HG02840 (cell line): ENCODE results near the gene BSND.
"Not testable (repeated sequence)": the region's sequence is repeated elsewhere in the genome, so short reads cannot be mapped to it uniquely, and the experiment has no call there.

Source experiments
- ATAC-seq: cut with Tn5 transposase; IDR thresholded peaks from one replicate; pipeline ENCODE4 v1.9.1; 2021; ENCODE audit warnings: mild to moderate bottlenecking, moderate library complexity, moderate number of reproducible peaks; ENCODE audit not compliant: unreplicated experiment, low FRiP score

Gene BSND

DNA sequence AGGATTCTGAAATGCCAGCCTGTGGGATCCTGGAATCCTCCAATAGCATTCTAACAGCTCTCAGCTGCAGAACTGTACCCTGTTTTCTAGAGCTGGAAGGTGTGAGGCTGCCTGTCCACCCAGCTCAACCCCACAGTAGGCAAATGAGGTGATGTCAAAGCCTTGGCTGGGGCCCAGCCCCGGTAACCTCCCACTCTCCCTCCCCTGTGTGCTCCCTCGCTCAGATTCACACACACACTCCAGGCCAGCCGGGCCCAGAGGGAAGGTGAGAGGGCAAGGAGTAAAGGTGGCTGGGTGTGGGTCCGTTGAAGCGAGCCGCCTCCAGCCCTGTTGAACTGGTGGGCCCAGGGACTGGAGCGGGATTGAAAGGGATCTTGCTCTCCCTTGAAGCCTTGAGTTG is at the start of gene BSND:
Gene BSND (plus strand): TSS at position 257 of the 400 bp plus-strand sequence. CDS start 254 bp downstream, outside the sequence.
- ATAC-seq = no peak

DNA sequence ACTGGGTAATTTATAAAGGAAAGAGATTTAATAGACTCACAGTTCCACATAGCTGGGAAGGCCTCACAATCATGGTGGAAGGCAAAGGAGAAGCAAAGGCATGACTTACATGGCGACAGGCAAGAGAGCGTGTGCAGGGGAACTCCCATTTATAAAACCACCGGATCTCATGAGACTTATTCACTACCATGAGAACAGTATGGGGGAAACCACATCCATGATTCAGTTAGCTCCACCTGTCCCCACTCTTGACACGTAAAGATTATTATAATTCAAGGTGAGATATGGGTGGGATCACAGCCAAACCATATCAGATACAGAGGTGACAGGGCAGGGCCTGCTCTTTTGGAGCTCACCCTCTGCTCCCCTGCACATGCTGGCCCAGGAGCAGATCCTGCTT is 49.7 kb upstream of the BSND start:
- no peak for ATAC-seq

DNA sequence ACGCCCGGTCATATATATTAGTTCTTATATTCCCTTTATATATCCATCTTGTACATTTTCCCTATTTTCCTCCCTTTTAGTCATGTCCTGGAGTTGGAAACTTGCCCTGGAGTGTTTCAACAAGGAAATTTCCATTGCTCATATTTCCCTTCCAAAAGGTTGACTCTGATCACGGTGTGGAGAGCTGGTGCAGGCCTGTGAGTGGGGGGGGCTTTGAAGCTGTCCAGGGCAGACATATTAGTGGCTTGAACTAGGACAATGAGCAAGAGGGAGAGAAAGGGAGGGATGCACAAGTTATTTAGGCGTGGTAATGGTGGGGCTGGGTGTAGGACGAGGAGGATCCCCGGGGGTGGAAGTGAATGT is 48.7 kb upstream of the BSND start:
- no peak for ATAC-seq

DNA sequence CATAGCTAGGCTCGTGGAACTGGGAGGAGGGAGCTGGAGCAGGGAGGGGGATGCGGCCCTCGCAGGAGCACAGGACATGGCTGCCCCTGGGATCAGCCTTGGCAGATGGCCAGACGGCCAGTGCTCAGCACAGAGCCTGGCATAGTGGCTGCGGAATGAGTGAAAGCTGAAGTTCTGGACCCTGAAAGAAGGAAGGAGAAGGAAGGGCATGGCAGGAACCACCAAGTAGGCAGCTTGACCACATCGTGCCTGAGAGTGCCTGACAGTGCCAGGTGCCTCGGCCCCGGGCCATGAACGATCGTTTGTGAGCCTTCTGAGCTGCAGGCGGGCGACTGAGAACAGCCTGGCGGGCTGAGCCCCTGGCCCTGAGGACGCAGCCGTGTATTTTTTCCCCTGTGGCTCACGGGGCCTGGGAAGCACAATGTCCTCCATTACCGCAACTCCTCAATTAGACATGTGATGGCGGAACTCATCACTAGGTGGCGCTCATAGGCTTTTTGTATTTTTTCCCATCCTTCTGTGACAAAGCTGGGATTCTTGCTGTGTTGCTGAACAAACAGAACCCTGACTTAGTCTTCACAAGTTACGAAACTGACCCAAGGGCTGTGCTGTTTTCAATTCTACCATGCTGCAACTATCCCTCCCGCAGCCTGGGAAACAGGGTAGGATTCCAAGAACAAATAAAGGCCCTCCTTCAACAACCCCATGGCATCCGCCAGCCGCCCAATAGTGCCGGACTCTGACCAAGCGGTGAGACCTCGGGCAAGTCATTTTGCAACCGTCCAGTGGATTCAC is 48.2 kb upstream of the BSND start:
- ATAC-seq = no peak

DNA sequence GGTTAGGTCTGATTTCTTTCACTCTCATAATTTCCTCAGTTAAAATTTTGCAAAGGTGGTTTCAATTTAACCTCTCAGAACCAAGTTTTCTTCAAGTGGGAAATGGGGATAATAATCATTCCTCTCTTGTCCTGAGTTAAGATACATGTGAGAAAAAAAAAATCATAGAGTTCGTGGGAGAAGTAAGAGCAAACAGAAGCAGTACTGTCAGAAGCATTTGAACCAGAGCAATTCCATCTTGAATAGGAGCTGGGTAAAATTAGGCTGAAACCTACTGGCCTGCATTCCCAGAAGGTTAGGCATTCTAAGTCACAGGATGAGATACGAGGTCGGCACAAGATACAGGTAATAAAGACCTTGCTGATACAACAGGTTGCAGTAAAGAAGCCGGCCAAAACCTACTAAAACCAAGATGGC is 46.9 kb upstream of the BSND start:
- ATAC-seq = no peak

DNA sequence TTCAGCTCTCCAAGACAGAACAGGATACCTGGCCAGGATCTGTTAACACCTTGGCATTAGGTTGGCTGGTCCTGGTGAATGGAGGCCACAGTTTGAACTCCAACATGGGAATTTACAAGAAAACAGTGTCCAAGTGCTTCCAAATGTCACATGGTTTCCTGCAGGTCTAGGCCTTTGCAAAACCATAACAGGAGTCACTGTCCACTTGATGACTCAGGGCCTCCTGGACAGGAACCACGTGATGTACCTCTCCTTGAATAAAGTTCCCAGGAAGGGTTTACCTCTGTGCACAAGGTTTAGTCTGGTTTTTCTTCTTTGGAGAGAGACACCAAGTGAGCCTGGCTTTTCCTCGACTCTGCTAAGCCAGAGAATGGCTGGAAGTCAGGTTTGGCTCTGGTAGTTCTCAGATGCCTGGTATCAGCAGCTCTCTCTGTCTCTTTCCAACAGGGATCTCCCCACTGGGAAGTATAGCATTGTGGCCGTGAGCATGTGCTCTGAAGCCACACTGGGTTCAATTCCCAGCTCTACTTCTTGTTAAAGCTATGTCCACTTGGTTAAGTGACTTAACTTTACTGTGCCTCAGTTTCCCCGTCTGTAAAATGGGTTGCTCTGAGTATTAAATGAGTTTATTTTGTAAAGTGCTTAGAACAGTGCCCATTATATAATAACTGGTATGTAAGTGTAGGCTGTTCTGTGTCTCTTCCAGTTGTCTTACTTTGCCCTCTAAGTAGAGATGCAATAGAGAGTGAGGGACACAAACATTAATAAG is 45.6 kb upstream of the BSND start:
- ATAC-seq = no peak

DNA sequence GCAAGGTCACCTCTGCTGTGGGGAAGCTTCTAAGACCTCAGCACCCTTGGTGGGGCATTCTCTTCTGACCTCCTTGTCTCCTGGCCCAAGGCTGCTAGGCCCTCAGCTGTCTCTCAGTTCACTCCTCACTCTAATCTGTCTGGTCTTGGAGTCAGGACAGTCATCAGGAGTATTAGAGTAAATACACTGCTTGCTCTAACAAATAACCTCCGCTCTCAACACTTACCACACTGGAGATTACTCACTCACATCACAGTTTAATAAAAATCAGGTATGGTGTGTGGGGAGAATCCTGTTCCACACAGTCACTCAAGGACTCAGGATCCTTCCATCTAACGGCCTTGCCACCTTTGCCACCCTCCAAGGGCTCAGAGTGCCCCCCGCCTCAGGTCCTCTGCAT is 44.9 kb upstream of the BSND start:
- ATAC-seq = no peak

DNA sequence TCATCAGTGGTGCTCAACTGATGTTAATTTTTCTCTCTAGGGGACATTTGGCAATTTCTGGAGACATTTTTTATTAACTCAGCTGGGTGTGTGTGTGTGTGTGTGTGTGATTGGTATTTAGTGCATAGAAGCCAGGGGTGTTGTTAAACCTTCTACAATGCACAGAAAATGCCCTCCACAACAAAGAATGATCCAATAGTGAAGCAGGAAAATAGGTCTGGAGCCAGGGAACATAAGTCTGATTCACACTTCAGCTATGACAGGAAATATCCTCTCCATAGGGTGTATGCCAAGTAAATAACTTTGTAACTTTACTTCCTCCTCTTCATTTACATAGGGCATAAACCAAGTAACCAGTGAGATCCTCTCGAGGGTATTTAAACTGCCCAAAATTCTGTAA is 43.4 kb upstream of the BSND start:
- ATAC-seq = no peak

DNA sequence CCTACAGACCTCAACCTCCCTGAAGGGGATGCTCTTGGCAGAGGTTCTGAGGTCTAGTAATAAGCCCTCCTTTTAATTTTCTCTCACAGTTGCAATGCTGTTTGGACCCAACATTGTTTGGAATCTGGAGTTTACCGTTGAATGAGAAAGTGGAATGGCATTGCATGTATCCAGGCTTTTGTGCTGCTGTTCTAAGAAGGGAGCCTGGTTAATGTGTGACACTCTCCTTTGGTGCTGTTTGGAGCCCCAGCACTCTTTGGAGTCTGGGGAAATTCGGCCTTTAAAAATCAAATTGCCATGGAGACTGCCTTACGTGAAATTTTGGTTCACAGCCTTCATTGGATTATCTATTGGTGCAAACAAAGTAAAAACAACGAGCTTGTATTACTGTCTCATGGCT is 42.0 kb upstream of the BSND start:
- ATAC-seq = no peak

DNA sequence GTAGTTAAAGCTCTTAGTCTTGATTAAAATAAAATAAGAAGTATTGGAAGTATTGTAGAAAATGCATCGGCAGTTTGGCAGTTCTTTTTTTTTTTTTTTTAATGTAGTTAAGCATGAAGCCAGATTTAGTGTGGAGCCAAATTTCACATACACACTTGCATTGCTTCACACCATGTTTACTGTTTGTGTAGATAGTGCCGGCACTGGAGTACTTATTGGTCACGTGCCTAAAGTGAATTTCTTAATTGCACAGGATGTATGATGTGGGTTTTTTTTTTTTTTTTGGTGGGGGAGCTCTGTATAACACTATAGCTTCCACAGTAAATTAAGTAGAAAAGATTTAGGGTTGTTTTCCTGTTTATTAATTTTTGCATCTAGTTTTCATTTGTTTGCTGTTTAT is 39.5 kb upstream of the BSND start:
- ATAC-seq = no peak

DNA sequence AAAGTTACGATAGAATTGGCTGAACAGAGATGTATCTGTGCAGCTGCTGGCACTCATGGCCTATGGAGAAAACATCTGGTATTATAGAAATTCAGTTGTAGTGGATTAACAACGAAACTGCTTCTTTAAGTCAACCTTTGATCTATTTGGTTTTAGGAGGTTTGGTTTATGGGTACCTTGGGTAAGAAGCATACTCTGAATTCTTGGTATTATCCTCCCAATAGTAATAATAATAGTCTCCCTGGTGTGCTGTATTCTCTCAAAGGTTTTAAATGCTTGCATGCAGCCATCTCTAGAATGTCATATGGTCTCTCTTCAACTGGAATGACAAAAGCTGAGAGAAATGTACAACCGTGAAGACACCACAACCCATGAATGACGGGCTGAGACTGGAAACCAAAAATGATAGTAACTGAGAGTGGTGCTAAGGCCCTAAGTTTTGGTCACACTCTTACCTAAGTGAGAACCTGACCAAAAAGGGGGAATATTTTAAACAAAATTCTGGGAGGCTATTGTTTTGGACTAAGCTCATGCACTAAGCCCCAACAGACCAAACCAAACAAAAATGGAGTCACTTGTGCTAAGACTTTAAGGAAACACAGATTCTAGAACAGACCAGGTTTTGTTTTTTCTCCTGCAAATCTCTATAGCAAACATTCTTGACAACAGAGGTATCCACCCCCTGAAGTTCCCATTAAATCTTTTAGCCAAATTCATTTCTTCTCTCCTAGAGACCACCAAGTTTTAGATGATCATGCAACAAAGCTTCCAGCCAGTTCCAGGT is 35.9 kb upstream of the BSND start:
- ATAC-seq = no peak

DNA sequence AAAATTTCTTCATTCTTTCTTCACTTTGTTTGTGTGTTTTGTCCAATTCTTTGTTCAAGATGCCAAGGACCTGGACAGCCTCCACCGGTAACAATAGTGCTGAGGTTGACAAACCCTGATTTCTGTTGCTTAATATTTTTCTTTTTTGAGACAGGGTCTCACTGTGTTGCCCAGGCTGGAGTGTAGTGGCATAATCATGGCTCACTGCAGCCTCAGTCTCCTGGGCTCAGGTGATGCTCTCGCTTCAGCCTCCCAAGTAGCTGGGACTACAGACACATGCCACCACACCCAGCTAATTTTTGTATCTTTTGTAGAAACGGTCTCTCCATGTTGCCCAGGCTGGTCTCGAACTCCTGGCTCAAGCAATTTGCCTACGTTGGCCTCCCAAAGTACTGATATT is 34.9 kb upstream of the BSND start:
- ATAC-seq = not testable (repeated sequence)

DNA sequence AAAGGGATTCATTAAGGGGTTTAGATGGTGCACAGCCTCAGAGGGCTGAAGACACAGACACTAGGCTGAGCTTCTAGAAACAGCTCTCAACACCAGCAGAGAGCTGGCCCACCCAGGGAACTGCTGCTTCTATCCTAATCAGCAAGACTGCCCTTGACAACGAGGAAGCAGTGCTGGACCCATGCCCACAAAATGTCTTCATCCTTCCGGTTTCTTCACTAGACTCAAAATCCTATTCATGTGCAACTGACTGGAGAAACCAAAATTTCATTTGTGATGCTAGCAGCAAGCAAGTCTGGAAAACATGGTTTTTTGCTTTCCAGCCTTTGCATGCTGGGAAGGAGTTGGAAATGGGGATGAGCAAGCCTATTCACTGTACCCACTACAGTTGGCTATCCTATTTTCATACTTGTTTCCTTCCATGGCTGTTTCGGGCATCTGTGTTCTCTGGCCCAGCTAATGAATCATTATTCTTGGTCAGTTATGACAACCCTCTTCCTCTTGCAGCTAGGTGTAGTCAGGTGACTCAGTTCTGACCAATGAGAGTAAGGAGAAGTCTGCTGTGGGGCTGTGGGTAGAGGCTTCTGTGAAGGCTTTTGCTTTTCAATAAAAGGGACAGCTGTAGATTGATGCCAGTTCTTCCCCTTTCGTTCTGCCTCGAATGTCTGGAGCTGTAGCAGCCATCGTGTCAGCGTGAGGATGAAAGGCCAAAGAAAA is 33.0 kb upstream of the BSND start:
- peak; percentile 67 for ATAC-seq

DNA sequence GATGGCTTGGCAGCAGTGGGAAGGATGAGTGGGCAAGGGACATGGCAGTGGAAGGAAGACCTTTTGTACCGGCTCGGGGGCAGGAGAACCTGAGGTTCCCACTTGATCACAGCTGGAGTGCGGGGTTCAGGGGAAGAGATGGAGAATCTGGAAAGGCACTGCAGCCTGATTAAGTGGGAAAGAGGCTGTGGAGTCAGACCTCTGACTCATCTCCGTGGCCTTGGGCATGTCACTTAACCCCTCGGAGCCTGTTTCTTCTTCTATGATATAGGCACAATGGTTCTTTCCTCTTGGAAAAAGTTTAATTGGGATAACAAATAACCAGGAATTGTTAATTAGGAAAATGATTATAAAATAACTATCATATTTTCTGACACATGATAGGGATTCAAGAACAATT is 31.4 kb upstream of the BSND start:
- no peak for ATAC-seq

DNA sequence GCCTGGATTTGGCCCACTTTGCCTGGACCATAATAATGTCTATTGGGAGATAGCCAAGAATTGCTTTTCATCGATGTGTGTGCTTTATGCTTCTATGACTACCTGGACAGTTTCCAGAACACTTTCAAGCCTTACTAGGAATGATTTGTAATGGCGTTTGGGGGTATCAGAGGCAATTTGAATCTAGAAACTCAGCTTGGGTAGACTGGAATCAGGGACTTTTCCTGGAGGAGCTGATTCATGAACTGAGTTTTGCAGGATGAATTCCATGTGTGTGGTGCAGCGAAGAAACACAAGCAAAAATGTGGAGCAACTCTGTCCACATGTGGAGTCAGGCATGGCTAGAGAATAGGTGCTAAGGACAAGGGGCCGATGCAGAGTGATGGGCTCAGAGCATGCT is 30.2 kb upstream of the BSND start:
- ATAC-seq = no peak

DNA sequence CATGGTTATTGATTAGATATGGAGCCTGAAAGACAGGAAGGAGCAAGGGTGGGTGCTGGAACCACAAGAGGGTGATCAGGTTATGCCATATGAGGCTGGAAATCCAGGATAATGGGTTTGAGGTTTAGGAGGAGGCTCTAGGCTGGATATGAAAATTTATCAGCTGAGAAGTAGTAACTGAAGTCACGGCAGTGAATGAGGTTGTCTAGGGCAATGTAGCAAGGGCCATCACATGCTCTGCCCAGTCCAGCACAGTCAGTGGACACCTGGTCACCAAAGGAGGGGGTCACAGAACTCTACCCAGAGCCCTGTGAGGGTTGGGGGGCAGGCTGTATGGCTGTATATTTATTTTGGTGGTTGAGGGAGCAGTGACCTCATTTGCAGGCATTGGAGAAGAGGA is 28.9 kb upstream of the BSND start:
- ATAC-seq = no peak

DNA sequence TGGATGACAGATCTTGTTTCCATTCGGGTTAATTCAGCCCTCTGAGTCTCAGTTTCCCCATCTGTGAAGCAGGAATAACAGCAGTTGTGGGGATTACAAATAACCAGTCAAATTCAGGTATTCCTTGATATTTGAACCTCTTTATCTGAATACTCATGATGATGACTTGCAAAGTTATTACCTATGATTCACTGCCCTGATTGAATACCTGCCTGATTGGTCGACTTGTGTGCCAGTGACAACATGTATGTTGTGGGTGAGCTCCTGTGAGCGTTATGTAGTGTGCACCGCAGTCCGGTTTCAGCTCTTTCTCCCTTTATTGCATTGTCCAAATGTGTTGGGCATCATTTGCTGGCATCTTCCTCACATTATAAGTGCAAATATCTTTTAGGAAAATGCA is 27.8 kb upstream of the BSND start:
- ATAC-seq = no peak

DNA sequence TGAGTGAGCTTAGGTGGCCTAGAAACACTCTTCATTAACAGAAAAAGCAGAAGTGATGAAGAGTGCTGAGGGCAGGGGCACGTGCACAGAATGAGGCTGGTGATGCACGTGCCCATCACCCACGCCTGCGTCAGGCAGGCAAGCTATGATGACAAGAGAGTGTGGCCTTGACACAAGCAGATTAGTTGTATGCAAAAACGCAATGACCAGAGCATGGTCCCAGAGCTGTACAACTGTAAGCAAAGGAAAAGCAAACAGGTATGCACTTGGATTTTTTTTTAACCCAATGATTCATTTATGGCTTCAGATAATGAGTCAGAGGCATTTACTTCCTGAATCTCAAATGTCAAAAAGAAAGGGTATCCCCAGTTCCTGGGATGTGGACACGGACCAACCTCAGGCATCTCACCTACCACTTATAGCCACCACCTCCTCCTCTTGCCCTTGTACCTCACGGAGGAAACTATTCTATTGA is 27.4 kb upstream of the BSND start:
- ATAC-seq = peak; percentile 75

DNA sequence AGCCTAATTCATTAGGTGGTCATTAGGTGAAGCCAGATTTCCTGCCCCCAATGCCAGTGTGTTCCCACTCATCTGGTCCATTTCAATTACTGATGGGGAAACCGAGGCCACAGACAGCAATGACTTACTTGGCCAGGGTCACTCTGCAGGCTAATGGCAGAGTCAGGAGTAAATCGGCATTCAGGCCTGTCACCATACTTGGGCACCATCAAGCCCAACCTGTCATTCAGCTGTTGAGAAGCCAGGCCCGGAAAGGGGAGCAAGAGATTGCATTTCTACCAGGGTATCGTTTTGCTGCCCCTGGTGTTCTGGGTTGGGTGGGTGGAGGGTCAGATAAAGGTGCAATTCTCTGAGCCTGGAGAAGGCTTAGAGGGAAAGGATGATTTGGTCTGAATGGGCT is 26.3 kb upstream of the BSND start:
- ATAC-seq = no peak

DNA sequence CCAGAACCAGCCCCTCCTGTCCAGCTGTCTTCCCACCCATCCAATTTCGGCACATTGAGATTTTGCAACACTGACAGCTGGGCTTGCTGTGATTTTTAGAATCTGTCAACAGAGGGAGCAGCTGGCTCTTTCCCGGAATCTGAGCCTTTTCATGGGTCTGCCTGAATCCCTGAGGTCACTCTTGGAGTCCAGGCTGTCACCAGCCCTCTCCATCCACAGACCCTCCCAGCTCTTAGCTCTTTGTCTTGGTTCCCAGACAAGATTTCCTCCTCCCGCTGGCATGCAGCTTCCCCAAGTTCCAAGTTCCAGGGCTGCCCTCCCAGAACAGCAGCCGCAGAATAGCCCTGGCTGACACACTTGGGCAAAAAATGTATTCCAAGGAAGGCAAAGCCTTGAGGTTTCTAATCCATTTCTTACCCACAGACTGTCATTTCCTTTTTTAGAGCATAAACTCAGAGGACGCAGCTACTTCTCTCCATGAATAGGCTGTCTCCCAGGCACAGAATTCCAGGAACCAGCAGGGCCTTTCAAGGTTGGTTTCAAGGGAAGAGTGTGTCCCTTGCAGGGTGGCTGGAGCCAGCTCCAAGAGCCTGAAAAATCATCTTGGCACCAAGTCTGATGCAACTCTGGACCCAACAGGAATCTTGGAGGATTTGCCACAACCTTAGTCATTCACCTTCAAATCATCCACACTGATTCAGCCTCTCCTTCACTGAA is 25.4 kb upstream of the BSND start:
- no peak for ATAC-seq
